Measurements from ENCODE around the gene CD300LF. TPM values are rescaled to one million over a fixed set of nuclear protein-coding genes. Genes with fewer than 3 reads are reported as not detected.

CD300LF gene
- total RNA-seq, 1 experiment from 2014 or later: not detected

DNA sequence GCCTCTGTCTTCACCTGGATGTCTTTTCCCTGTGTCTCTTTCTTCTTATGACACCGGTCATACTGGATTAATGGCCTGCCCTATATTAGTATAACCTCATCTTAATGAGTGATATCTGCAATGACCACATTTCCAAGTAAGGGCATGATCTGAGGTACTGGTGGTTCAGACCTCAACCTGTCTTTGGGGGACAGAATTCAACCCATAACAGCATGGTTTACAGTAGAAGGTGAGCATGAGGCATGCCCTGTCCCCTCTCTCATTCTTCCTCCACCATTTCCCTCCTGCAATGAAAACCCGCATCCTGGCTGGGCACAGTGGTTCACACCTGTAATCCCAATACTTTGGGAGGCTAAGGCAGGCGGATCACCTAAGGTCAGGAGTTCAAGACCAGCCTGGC lies 21.5 kb upstream of the CD300LF start:
- intact Hi-C loops (cut with micrococcal nuclease): no loop called here
- CTCF ChIA-PET: interaction anchor here (0.8 kb wide), 1 partner anchor 57 kb away, joined by 4 read pairs; no protein-coding TSS in a partner anchor
- Mint-ChIP-seq H3K4me1 (ENCODE audit: insufficient read depth, unreplicated experiment) (no peaks in the 10 kb centered on the region), H3K9me3 (ENCODE audit: unreplicated experiment) (no peaks in the 10 kb centered on the region), H3K36me3 (ENCODE audit: insufficient read depth, unreplicated experiment) (no peaks in the 10 kb centered on the region), H3K27ac (ENCODE audit: low read depth, unreplicated experiment) (no peak overlapping the region), H3K27me3 (ENCODE audit: insufficient read depth, unreplicated experiment) (peaks cover 14% of the 10 kb centered on the region), H3K4me3 (ENCODE audit: unreplicated experiment) (no peak overlapping the region)
- TF ChIP-seq, protein P1, sequence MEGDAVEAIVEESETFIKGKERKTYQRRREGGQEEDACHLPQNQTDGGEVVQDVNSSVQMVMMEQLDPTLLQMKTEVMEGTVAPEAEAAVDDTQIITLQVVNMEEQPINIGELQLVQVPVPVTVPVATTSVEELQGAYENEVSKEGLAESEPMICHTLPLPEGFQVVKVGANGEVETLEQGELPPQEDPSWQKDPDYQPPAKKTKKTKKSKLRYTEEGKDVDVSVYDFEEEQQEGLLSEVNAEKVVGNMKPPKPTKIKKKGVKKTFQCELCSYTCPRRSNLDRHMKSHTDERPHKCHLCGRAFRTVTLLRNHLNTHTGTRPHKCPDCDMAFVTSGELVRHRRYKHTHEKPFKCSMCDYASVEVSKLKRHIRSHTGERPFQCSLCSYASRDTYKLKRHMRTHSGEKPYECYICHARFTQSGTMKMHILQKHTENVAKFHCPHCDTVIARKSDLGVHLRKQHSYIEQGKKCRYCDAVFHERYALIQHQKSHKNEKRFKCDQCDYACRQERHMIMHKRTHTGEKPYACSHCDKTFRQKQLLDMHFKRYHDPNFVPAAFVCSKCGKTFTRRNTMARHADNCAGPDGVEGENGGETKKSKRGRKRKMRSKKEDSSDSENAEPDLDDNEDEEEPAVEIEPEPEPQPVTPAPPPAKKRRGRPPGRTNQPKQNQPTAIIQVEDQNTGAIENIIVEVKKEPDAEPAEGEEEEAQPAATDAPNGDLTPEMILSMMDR (IDR thresholded peaks at IDR 0.05; ENCODE audit: unreplicated experiment): no peak
- POLR2A ChIA-PET: no interaction called here
- DNase-seq (ENCODE audit: unreplicated experiment): no peak
- BruUV-seq (replicated peaks): no TSS peak

DNA sequence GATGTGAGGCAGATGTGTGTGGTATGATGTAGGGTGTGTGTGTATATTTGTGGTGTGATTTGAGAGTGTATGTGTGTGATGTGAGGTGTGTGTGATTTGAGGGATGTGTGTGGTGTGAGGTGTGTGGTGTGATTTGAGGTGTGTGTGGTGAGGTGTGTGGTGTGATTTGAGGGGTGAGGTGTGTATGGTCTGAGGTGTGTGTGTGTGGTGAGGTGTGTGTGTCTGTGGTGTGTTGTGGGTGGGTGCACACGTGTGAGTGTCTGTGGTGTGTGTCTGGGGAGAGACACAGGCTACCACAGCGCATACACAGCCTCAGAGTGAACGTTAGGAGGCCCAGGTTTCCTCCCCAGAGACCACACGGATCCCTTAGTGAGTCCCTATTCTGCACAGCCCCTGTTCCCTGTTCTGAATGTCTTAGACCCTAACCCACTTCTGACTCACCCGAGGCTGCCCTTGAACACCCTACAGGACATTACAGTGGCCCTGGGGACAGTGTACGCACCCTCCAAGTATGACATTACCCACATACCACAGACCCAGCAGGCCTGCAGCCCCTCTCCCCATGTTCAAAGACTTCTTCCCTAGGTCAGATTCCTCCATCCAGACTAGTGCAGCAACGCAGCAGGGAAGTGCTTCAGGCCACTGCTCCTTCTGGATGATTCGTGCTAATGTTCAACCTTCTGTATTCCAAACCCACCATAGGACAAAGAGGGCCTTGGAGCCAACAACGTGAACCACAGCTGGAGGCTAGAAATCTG lies 20.8 kb upstream of the CD300LF start:
- no peaks in the 10 kb centered on the region for H3K4me1 Mint-ChIP-seq (ENCODE audit: insufficient read depth, unreplicated experiment)
- no peak overlapping the region for H3K4me3 Mint-ChIP-seq (ENCODE audit: unreplicated experiment)
- H3K36me3 Mint-ChIP-seq (ENCODE audit: insufficient read depth, unreplicated experiment): no peaks in the 10 kb centered on the region
- no peak overlapping the region for H3K27ac Mint-ChIP-seq (ENCODE audit: low read depth, unreplicated experiment)
- no peak for DNase-seq (ENCODE audit: unreplicated experiment)
- H3K9me3 Mint-ChIP-seq (ENCODE audit: unreplicated experiment): no peaks in the 10 kb centered on the region
- intact Hi-C loops (cut with micrococcal nuclease): no loop called here
- peaks cover 9% of the 10 kb centered on the region for H3K27me3 Mint-ChIP-seq (ENCODE audit: insufficient read depth, unreplicated experiment)
- ChIA-PET CTCF (no interaction called here), POLR2A (no interaction called here)
- no TSS peak for BruUV-seq (replicated peaks)
- TF ChIP-seq, protein P1 (IDR thresholded peaks at IDR 0.05; ENCODE audit: unreplicated experiment): no peak

DNA sequence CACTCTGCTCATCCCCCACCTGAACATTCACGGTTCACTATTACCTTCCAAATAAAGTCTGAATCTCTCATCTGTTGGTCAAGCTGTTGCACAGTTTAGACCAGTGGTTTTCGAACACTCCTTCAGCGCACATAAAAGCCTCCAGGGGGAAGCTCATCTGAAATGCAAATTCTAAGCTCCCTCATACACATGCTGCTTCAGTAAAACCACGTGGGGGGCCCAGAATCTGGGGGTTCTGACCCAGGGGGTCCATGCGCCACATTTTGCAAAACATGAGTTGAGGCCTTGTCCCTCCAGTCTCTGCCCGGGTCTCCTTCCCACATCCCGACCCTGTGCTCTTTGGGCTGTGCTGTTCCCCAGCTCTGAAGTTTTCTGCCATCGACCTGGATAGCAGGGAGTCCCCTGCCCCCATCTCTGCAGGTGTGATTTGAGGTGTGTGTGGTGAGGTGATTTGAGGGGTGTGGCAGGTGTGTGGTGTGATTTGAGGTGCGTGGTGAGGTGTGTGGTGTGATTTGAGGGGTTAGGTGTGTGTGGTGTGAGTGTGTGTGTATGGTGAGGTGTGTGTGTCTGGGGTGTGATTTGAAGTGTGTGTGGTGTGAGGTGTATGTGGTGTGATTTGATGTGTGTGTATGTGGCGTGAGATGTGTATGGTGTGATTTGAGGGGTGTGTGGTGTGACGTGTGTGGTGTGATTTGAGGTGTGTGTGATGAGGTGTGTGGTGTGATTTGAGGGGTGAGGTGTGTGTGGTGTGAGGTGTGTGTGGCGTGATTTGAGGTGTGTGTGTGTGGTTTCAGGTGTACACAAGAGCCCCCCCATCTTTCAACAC lies 19.5 kb upstream of the CD300LF start:
- H3K27ac Mint-ChIP-seq (ENCODE audit: low read depth, unreplicated experiment): no peak overlapping the region
- no peak for DNase-seq (ENCODE audit: unreplicated experiment)

DNA sequence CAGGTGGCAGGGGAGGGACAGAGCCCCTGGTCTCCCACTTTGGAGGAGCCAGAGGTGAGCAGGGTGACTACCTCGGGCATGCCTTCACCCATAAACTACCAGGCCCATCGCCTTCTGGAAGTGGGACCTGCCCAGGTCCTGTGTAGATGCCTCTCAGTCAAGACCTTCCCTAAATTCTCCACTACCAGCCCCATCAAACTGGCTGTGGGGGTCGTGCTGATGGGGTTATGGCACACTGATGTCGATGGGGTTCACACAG lies 18.6 kb upstream of the CD300LF start:
- BruUV-seq (replicated peaks): no TSS peak
- Mint-ChIP-seq H3K9me3 (ENCODE audit: unreplicated experiment) (no peaks in the 10 kb centered on the region), H3K27ac (ENCODE audit: low read depth, unreplicated experiment) (no peak overlapping the region), H3K36me3 (ENCODE audit: insufficient read depth, unreplicated experiment) (no peaks in the 10 kb centered on the region), H3K4me1 (ENCODE audit: insufficient read depth, unreplicated experiment) (no peaks in the 10 kb centered on the region), H3K4me3 (ENCODE audit: unreplicated experiment) (no peak overlapping the region), H3K27me3 (ENCODE audit: insufficient read depth, unreplicated experiment) (peaks cover 3% of the 10 kb centered on the region)
- intact Hi-C loops (cut with micrococcal nuclease): no loop called here
- DNase-seq (ENCODE audit: unreplicated experiment): no peak
- CTCF ChIA-PET: no interaction called here
- POLR2A ChIA-PET: no interaction called here
- TF ChIP-seq, protein P1 (IDR thresholded peaks at IDR 0.05; ENCODE audit: unreplicated experiment): no peak

More for the DNA sequence above, 19.5 kb upstream of the CD300LF start:
- TF ChIP-seq, protein P1 (IDR thresholded peaks at IDR 0.05; ENCODE audit: unreplicated experiment): no peak
- H3K27me3 Mint-ChIP-seq (ENCODE audit: insufficient read depth, unreplicated experiment): peaks cover 9% of the 10 kb centered on the region
- CTCF ChIA-PET: interaction anchor here (0.7 kb wide), 2 partner anchors 94 to 134 kb away, joined by 3 to 4 read pairs; no protein-coding TSS in a partner anchor
- intact Hi-C loops (cut with micrococcal nuclease): no loop called here
- no peak overlapping the region for H3K4me3 Mint-ChIP-seq (ENCODE audit: unreplicated experiment)
- BruUV-seq (replicated peaks): no TSS peak
- no peaks in the 10 kb centered on the region for H3K36me3 Mint-ChIP-seq (ENCODE audit: insufficient read depth, unreplicated experiment)
- POLR2A ChIA-PET: no interaction called here
- no peaks in the 10 kb centered on the region for H3K9me3 Mint-ChIP-seq (ENCODE audit: unreplicated experiment)
- no peaks in the 10 kb centered on the region for H3K4me1 Mint-ChIP-seq (ENCODE audit: insufficient read depth, unreplicated experiment)
